Measurements from ENCODE around the gene RMND1. TPM values are rescaled to one million over a fixed set of nuclear protein-coding genes. Genes with fewer than 3 reads are reported as not detected.

Gene RMND1
- total RNA-seq, 1 experiment from 2014 or later = 37.6 TPM

GRCh38 chr6:151497905-151498304 lies 46.0 kb upstream of the RMND1 start:
- TF ChIP-seq CTCF (IDR thresholded peaks at IDR 0.05; ENCODE audit: unreplicated experiment) = no peak
- BruUV-seq (replicated peaks) = no TSS peak
- intact Hi-C loops (cut with micrococcal nuclease) = no loop called here
- Mint-ChIP-seq H3K27ac (ENCODE audit: low read depth, unreplicated experiment) (no peak overlapping the region), H3K4me3 (ENCODE audit: unreplicated experiment) (no peak overlapping the region), H3K9me3 (ENCODE audit: unreplicated experiment) (no peaks in the 10 kb centered on the region), H3K36me3 (ENCODE audit: insufficient read depth, unreplicated experiment) (no peaks in the 10 kb centered on the region), H3K27me3 (ENCODE audit: insufficient read depth, unreplicated experiment) (peaks cover 10% of the 10 kb centered on the region), H3K4me1 (ENCODE audit: insufficient read depth, unreplicated experiment) (peaks cover 7% of the 10 kb centered on the region)
- ChIA-PET CTCF (interaction anchor here (0.5 kb wide), 1 partner anchor 183 kb away, joined by 3 read pairs; no protein-coding TSS in a partner anchor), POLR2A (interaction anchor here (1.0 kb wide), 1 partner anchor 8 kb away, joined by 4 read pairs; no protein-coding TSS in a partner anchor)
- DNase-seq (ENCODE audit: unreplicated experiment) = no peak

- H3K27me3 Mint-ChIP-seq (ENCODE audit: insufficient read depth, unreplicated experiment) = peaks cover 10% of the 10 kb centered on the region
- ChIA-PET POLR2A (no interaction called here), CTCF (no interaction called here)
- H3K36me3 Mint-ChIP-seq (ENCODE audit: insufficient read depth, unreplicated experiment) = no peaks in the 10 kb centered on the region
- intact Hi-C loops (cut with micrococcal nuclease) = no loop called here
- TF ChIP-seq CTCF (IDR thresholded peaks at IDR 0.05; ENCODE audit: unreplicated experiment) = no peak
- no peak overlapping the region for H3K4me3 Mint-ChIP-seq (ENCODE audit: unreplicated experiment)
- H3K9me3 Mint-ChIP-seq (ENCODE audit: unreplicated experiment) = no peaks in the 10 kb centered on the region
- no peak overlapping the region for H3K27ac Mint-ChIP-seq (ENCODE audit: low read depth, unreplicated experiment)
- H3K4me1 Mint-ChIP-seq (ENCODE audit: insufficient read depth, unreplicated experiment) = no peaks in the 10 kb centered on the region
- DNase-seq (ENCODE audit: unreplicated experiment) = no peak
- no TSS peak for BruUV-seq (replicated peaks)
Measured at GRCh38 chr6:151495380-151495779, 43.5 kb upstream of the RMND1 start.

- Mint-ChIP-seq H3K27me3 (ENCODE audit: insufficient read depth, unreplicated experiment) (peaks cover 10% of the 10 kb centered on the region), H3K36me3 (ENCODE audit: insufficient read depth, unreplicated experiment) (no peaks in the 10 kb centered on the region), H3K4me1 (ENCODE audit: insufficient read depth, unreplicated experiment) (no peaks in the 10 kb centered on the region), H3K9me3 (ENCODE audit: unreplicated experiment) (no peaks in the 10 kb centered on the region), H3K27ac (ENCODE audit: low read depth, unreplicated experiment) (no peak overlapping the region), H3K4me3 (ENCODE audit: unreplicated experiment) (peak overlapping the region; percentile 51)
- DNase-seq (ENCODE audit: unreplicated experiment) = no peak
- intact Hi-C loops (cut with micrococcal nuclease) = no loop called here
- no peak for TF ChIP-seq CTCF (IDR thresholded peaks at IDR 0.05; ENCODE audit: unreplicated experiment)
- CTCF ChIA-PET = no interaction called here
- BruUV-seq (replicated peaks) = no TSS peak
- POLR2A ChIA-PET = no interaction called here
Measured at GRCh38 chr6:151494936-151495320, 43.0 kb upstream of the RMND1 start.

GRCh38 chr6:151494235-151494935 lies 42.5 kb upstream of the RMND1 start:
- no peak overlapping the region for H3K27ac Mint-ChIP-seq (ENCODE audit: low read depth, unreplicated experiment)
- H3K36me3 Mint-ChIP-seq (ENCODE audit: insufficient read depth, unreplicated experiment) = no peaks in the 10 kb centered on the region
- no peaks in the 10 kb centered on the region for H3K9me3 Mint-ChIP-seq (ENCODE audit: unreplicated experiment)
- intact Hi-C loops (cut with micrococcal nuclease) = no loop called here
- POLR2A ChIA-PET = interaction anchor here (0.7 kb wide), 1 partner anchor 147 kb away, joined by 3 read pairs; no protein-coding TSS in a partner anchor
- CTCF ChIA-PET = interaction anchor here (0.6 to 0.7 kb wide), 2 partner anchors 187 to 306 kb away, joined by 3 read pairs; no protein-coding TSS in a partner anchor
- BruUV-seq (replicated peaks) = no TSS peak
- peaks cover 10% of the 10 kb centered on the region for H3K27me3 Mint-ChIP-seq (ENCODE audit: insufficient read depth, unreplicated experiment)
- DNase-seq (ENCODE audit: unreplicated experiment) = no peak
- TF ChIP-seq CTCF (IDR thresholded peaks at IDR 0.05; ENCODE audit: unreplicated experiment) = no peak
- H3K4me1 Mint-ChIP-seq (ENCODE audit: insufficient read depth, unreplicated experiment) = no peaks in the 10 kb centered on the region
- peak overlapping the region; percentile 51 for H3K4me3 Mint-ChIP-seq (ENCODE audit: unreplicated experiment)
